Hematopoietic multipotent progenitor cell treated with erythropoietin and hydrocortisone succinate and interleukin-3 and kit ligand, for 17 days (in vitro differentiated cells): ENCODE results near the gene CD44.
"Not testable (repeated sequence)": the region's sequence is repeated elsewhere in the genome, so short reads cannot be mapped to it uniquely, and the experiment has no call there.

Experiments used
- DNase-seq: peaks from one replicate; pipeline ENCODE4 v3.0.0-alpha.2; 2015; ENCODE audit warnings: low spot score

The CD44 gene

GRCh38 chr11:35138943-35139721, at the start of gene CD44:
TSS of gene CD44 (plus strand) at chr11:35139171. CDS start at chr11:35139304, 133 bp downstream.
- DNase-seq = peak; percentile 74

- DNase-seq = no peak
Measured at GRCh38 chr11:35089666-35090065, 49.3 kb upstream of the CD44 start.

- DNase-seq = no peak
Measured at GRCh38 chr11:35090125-35090524, 48.8 kb upstream of the CD44 start.

GRCh38 chr11:35090991-35091390, 48.0 kb upstream of the CD44 start:
- not testable (repeated sequence) for DNase-seq

- DNase-seq = no peak
Measured at GRCh38 chr11:35096723-35097122, 42.2 kb upstream of the CD44 start.

GRCh38 chr11:35097814-35098455, 41.0 kb upstream of the CD44 start:
- no peak for DNase-seq

GRCh38 chr11:35098855-35099254, 40.1 kb upstream of the CD44 start:
- DNase-seq = no peak

- no peak for DNase-seq
Measured at GRCh38 chr11:35099278-35100012, 39.5 kb upstream of the CD44 start.

GRCh38 chr11:35100013-35100383, 39.0 kb upstream of the CD44 start:
- no peak for DNase-seq

- no peak for DNase-seq
Measured at GRCh38 chr11:35101223-35101622, 37.7 kb upstream of the CD44 start.

GRCh38 chr11:35102267-35102666, 36.7 kb upstream of the CD44 start:
- no peak for DNase-seq

- no peak for DNase-seq
Measured at GRCh38 chr11:35103366-35104208, 35.4 kb upstream of the CD44 start.

- peak; percentile 50 for DNase-seq
Measured at GRCh38 chr11:35104655-35105054, 34.3 kb upstream of the CD44 start.

GRCh38 chr11:35105319-35106079, 33.5 kb upstream of the CD44 start:
- peak; percentile 64 for DNase-seq

GRCh38 chr11:35106595-35106994, 32.4 kb upstream of the CD44 start:
- no peak for DNase-seq

- no peak for DNase-seq
Measured at GRCh38 chr11:35107861-35108260, 31.1 kb upstream of the CD44 start.

GRCh38 chr11:35108336-35108735, 30.6 kb upstream of the CD44 start:
- DNase-seq = not testable (repeated sequence)

- DNase-seq = no peak
Measured at GRCh38 chr11:35109041-35109440, 29.9 kb upstream of the CD44 start.

GRCh38 chr11:35109827-35110226, 29.1 kb upstream of the CD44 start:
- DNase-seq = no peak

- DNase-seq = no peak
Measured at GRCh38 chr11:35111161-35112055, 27.6 kb upstream of the CD44 start.
